ENCODE data around the gene GUCA1A. TPM values are rescaled to one million over a fixed set of nuclear protein-coding genes. Genes with fewer than 3 reads are reported as not detected.
"Not testable (repeated sequence)": the region's sequence is repeated elsewhere in the genome, so short reads cannot be mapped to it uniquely, and the experiment has no call there.

The GUCA1A gene
- total RNA-seq, 1 donor from 2014 or later: not detected

GRCh38 chr6:42182101-42182500, 8.9 kb downstream of the GUCA1A start:
- intact Hi-C loops (cut with micrococcal nuclease): no loop called here
- POLR2A ChIA-PET: no interaction called here
- CTCF ChIA-PET: no interaction called here
- Mint-ChIP-seq H3K27me3 (peaks cover 2% of the 10 kb centered on the region), H3K4me3 (no peak overlapping the region), H3K4me1 (peaks cover 5% of the 10 kb centered on the region), H3K9me3 (no peaks in the 10 kb centered on the region), H3K27ac (no peak overlapping the region), H3K36me3 (ENCODE audit: low read depth) (no peaks in the 10 kb centered on the region)
- DNase-seq (no peak), ATAC-seq (ENCODE audit: low read depth) (no peak)
- TF ChIP-seq CTCF (IDR thresholded peaks at IDR 0.05): no peak

- ChIA-PET CTCF (no interaction called here), POLR2A (no interaction called here)
- Mint-ChIP-seq H3K36me3 (ENCODE audit: low read depth) (no peaks in the 10 kb centered on the region), H3K9me3 (no peaks in the 10 kb centered on the region), H3K27ac (no peak overlapping the region), H3K4me3 (no peak overlapping the region), H3K27me3 (peaks cover 2% of the 10 kb centered on the region), H3K4me1 (no peaks in the 10 kb centered on the region)
- intact Hi-C loops (cut with micrococcal nuclease): no loop called here
- ATAC-seq (ENCODE audit: low read depth) (no peak), DNase-seq (no peak)
- no peak for TF ChIP-seq CTCF (IDR thresholded peaks at IDR 0.05)
Measured at GRCh38 chr6:42184475-42184874, 11.3 kb downstream of the GUCA1A start.

GRCh38 chr6:42185597-42185996, 12.4 kb downstream of the GUCA1A start:
- POLR2A ChIA-PET: no interaction called here
- H3K4me1 Mint-ChIP-seq: no peaks in the 10 kb centered on the region
- CTCF ChIA-PET: no interaction called here
- DNase-seq: no peak
- TF ChIP-seq CTCF (IDR thresholded peaks at IDR 0.05): no peak
- peaks cover 2% of the 10 kb centered on the region for H3K36me3 Mint-ChIP-seq (ENCODE audit: low read depth)
- no peaks in the 10 kb centered on the region for H3K9me3 Mint-ChIP-seq
- ATAC-seq (ENCODE audit: low read depth): no peak
- no peak overlapping the region for H3K27ac Mint-ChIP-seq
- H3K4me3 Mint-ChIP-seq: no peak overlapping the region
- H3K27me3 Mint-ChIP-seq: peaks cover 2% of the 10 kb centered on the region
- intact Hi-C loops (cut with micrococcal nuclease): no loop called here

- Mint-ChIP-seq H3K27ac (no peak overlapping the region), H3K27me3 (no peaks in the 10 kb centered on the region), H3K4me1 (no peaks in the 10 kb centered on the region), H3K9me3 (no peaks in the 10 kb centered on the region), H3K4me3 (no peak overlapping the region), H3K36me3 (ENCODE audit: low read depth) (peaks cover 4% of the 10 kb centered on the region)
- no peak for DNase-seq
- ChIA-PET CTCF (no interaction called here), POLR2A (interaction anchor here (0.6 kb wide), 2 partner anchors 123 to 401 kb away, joined by 4 read pairs; partner anchors contain the start of gene TOMM6)
- no peak for TF ChIP-seq CTCF (IDR thresholded peaks at IDR 0.05)
- intact Hi-C loops (cut with micrococcal nuclease): no loop called here
- ATAC-seq (ENCODE audit: low read depth): no peak
Measured at GRCh38 chr6:42188406-42188805, 15.2 kb downstream of the GUCA1A start.

GRCh38 chr6:42190554-42191183, 17.5 kb downstream of the GUCA1A start:
- no peak overlapping the region for H3K4me3 Mint-ChIP-seq
- ATAC-seq (ENCODE audit: low read depth) (no peak), DNase-seq (no peak)
- no peak overlapping the region for H3K27ac Mint-ChIP-seq
- no peaks in the 10 kb centered on the region for H3K27me3 Mint-ChIP-seq
- H3K4me1 Mint-ChIP-seq: peaks cover 1% of the 10 kb centered on the region
- no peak for TF ChIP-seq CTCF (IDR thresholded peaks at IDR 0.05)
- peaks cover 6% of the 10 kb centered on the region for H3K36me3 Mint-ChIP-seq (ENCODE audit: low read depth)
- ChIA-PET POLR2A (no interaction called here), CTCF (no interaction called here)
- H3K9me3 Mint-ChIP-seq: no peaks in the 10 kb centered on the region
- intact Hi-C loops (cut with micrococcal nuclease): no loop called here

GRCh38 chr6:42192385-42192784, 19.2 kb downstream of the GUCA1A start:
- POLR2A ChIA-PET: interaction anchor here (0.6 to 0.7 kb wide), 2 partner anchors 19 to 20 kb away, joined by 4 to 6 read pairs; no protein-coding TSS in a partner anchor
- H3K4me3 Mint-ChIP-seq: not testable (repeated sequence)

More at GRCh38 chr6:42192385-42192784, 19.2 kb downstream of the GUCA1A start:
- H3K9me3 Mint-ChIP-seq; ATAC-seq (ENCODE audit: low read depth); intact Hi-C loops (cut with micrococcal nuclease); H3K27ac Mint-ChIP-seq; H3K27me3 Mint-ChIP-seq; DNase-seq; CTCF ChIA-PET; H3K4me1 Mint-ChIP-seq; H3K36me3 Mint-ChIP-seq (ENCODE audit: low read depth): not testable (repeated sequence)

Data from activated B cell treated with CpG ODN at 0.5 μM for 24 hours (primary cell).